ENCODE measurements around the gene ARHGAP1. TPM values are rescaled to one million over a fixed set of nuclear protein-coding genes. Genes with fewer than 3 reads are reported as not detected.

The ARHGAP1 gene
- total and polyA plus RNA-seq, 2 of the 13 experiments (the other 11 are each of a cell fraction or from before 2014, with no cell fraction given): 18.6 to 30.3 TPM

DNA sequence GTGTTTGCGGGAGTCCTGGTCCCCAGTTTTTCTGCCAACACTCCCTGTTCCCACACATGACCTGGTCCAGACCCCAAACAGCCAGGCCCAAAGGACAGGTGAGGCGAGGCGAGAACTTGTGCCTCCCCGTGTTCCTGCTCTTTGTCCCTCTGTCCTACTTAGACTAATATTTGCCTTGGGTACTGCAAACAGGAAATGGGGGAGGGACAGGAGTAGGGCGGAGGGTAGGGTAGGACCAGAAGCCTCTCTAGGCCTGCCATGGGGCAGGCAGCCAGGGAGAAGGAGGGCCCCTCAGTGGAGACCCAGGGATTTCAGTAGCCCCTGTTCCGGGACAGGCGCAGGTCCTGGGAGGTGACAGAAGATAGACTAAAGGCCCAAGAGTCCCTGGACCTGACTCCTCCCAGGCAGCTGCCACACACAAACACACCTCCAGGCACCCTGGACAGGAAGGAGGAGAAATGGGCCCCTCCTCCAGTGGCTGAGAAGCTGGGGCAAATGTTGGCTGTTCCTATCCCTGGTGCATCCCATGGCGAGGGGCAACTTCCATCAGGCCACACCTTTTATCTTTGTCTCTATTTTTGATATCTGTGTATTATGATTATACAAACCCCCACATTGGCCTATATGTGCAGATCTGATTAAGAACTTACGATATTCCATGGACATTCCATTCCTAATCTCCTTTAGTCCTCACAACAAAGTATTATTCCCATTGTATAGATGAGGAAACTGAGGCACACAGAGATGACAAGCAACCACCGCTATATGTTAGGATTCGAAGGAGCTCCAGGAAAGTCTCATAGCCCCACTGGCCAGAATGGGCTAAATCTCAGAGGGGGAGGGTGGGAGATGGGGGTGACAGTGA lies 18.0 kb upstream of the ARHGAP1 start (continued):
- TF ChIP-seq RFXANK (CRISPR knock-in tag; IDR thresholded peaks at IDR 0.05): no peak
- TF ChIP-seq, protein P1, sequence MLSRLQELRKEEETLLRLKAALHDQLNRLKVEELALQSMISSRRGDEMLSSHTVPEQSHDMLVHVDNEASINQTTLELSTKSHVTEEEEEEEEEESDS (CRISPR knock-in tag; IDR thresholded peaks at IDR 0.05; ENCODE audit: borderline replicate concordance): no peak
- TF ChIP-seq, protein P2, sequence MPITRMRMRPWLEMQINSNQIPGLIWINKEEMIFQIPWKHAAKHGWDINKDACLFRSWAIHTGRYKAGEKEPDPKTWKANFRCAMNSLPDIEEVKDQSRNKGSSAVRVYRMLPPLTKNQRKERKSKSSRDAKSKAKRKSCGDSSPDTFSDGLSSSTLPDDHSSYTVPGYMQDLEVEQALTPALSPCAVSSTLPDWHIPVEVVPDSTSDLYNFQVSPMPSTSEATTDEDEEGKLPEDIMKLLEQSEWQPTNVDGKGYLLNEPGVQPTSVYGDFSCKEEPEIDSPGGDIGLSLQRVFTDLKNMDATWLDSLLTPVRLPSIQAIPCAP (CRISPR knock-in tag; IDR thresholded peaks at IDR 0.05; ENCODE audit: low read depth): no peak
- no peak for TF ChIP-seq U2AF2 (IDR thresholded peaks at IDR 0.05; ENCODE audit: low read depth, low read length)
- TF ChIP-seq, protein P3, sequence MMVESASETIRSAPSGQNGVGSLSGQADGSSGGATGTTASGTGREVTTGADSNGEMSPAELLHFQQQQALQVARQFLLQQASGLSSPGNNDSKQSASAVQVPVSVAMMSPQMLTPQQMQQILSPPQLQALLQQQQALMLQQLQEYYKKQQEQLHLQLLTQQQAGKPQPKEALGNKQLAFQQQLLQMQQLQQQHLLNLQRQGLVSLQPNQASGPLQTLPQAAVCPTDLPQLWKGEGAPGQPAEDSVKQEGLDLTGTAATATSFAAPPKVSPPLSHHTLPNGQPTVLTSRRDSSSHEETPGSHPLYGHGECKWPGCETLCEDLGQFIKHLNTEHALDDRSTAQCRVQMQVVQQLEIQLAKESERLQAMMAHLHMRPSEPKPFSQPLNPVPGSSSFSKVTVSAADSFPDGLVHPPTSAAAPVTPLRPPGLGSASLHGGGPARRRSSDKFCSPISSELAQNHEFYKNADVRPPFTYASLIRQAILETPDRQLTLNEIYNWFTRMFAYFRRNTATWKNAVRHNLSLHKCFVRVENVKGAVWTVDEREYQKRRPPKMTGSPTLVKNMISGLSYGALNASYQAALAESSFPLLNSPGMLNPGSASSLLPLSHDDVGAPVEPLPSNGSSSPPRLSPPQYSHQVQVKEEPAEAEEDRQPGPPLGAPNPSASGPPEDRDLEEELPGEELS (CRISPR knock-in tag; IDR thresholded peaks at IDR 0.05): peak; percentile 94
- TF ChIP-seq, protein P4, sequence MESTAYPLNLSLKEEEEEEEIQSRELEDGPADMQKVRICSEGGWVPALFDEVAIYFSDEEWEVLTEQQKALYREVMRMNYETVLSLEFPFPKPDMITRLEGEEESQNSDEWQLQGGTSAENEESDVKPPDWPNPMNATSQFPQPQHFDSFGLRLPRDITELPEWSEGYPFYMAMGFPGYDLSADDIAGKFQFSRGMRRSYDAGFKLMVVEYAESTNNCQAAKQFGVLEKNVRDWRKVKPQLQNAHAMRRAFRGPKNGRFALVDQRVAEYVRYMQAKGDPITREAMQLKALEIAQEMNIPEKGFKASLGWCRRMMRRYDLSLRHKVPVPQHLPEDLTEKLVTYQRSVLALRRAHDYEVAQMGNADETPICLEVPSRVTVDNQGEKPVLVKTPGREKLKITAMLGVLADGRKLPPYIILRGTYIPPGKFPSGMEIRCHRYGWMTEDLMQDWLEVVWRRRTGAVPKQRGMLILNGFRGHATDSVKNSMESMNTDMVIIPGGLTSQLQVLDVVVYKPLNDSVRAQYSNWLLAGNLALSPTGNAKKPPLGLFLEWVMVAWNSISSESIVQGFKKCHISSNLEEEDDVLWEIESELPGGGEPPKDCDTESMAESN (CRISPR knock-in tag; conservative IDR thresholded peaks at IDR 0.05): peak; percentile 75
- TF ChIP-seq CBX1 (IDR thresholded peaks at IDR 0.05; ENCODE audit: low read depth): peak; percentile 32
- no peak for TF ChIP-seq ZNF75D (CRISPR knock-in tag; IDR thresholded peaks at IDR 0.05; ENCODE audit: borderline replicate concordance)
- TF ChIP-seq RXRB (CRISPR knock-in tag; IDR thresholded peaks at IDR 0.05; ENCODE audit: borderline replicate concordance): peak; percentile 98
- TF ChIP-seq CBFB (CRISPR knock-in tag; IDR thresholded peaks at IDR 0.05): 0 out of 2 replicates have a peak, but pooled peaks have one; percentile 39
- peak; percentile 30; the same call in 1 of the 2 replicates for TF ChIP-seq TOE1 (CRISPR knock-in tag; IDR thresholded peaks at IDR 0.05)
- TF ChIP-seq ARHGAP35 (CRISPR knock-in tag; IDR thresholded peaks at IDR 0.05; ENCODE audit: borderline replicate concordance): peak; percentile 51; the same call in 1 of the 2 replicates
- TF ChIP-seq SIX4 (CRISPR knock-in tag; IDR thresholded peaks at IDR 0.05): peak; percentile 65; the same call in 1 of the 2 replicates
- TF ChIP-seq ZNF446 (CRISPR knock-in tag; IDR thresholded peaks at IDR 0.05): no peak
- TF ChIP-seq MTA3 (CRISPR knock-in tag; IDR thresholded peaks at IDR 0.05): no peak
- TF ChIP-seq, protein P5, sequence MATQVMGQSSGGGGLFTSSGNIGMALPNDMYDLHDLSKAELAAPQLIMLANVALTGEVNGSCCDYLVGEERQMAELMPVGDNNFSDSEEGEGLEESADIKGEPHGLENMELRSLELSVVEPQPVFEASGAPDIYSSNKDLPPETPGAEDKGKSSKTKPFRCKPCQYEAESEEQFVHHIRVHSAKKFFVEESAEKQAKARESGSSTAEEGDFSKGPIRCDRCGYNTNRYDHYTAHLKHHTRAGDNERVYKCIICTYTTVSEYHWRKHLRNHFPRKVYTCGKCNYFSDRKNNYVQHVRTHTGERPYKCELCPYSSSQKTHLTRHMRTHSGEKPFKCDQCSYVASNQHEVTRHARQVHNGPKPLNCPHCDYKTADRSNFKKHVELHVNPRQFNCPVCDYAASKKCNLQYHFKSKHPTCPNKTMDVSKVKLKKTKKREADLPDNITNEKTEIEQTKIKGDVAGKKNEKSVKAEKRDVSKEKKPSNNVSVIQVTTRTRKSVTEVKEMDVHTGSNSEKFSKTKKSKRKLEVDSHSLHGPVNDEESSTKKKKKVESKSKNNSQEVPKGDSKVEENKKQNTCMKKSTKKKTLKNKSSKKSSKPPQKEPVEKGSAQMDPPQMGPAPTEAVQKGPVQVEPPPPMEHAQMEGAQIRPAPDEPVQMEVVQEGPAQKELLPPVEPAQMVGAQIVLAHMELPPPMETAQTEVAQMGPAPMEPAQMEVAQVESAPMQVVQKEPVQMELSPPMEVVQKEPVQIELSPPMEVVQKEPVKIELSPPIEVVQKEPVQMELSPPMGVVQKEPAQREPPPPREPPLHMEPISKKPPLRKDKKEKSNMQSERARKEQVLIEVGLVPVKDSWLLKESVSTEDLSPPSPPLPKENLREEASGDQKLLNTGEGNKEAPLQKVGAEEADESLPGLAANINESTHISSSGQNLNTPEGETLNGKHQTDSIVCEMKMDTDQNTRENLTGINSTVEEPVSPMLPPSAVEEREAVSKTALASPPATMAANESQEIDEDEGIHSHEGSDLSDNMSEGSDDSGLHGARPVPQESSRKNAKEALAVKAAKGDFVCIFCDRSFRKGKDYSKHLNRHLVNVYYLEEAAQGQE (IDR thresholded peaks at IDR 0.05; ENCODE audit: borderline replicate concordance in 1 of 2, low read depth in 1 of 2, low read length in 2 of 2): 0 out of 4 replicates have a peak, but pooled peaks of 1 of the 2 experiments have one; percentile 53
- TF ChIP-seq EP300 (IDR thresholded peaks at IDR 0.05; ENCODE audit: low read depth in 2 of 2, low read length in 2 of 2): peak; percentile 77 to 97; a peak in 2 of 4 replicates
- TF ChIP-seq EP300 (CRISPR knock-in tag; IDR thresholded peaks at IDR 0.05; ENCODE audit: borderline replicate concordance): peak; percentile 96
- TF ChIP-seq PITX1 (CRISPR knock-in tag; IDR thresholded peaks at IDR 0.05): peak; percentile 93

Measured in HepG2 (cell line).